ENCODE results near the gene DENND2A.
"Not testable (repeated sequence)": the region's sequence is repeated elsewhere in the genome, so short reads cannot be mapped to it uniquely, and the experiment has no call there.

Gene DENND2A

GRCh38 chr7:140640727-140641523 lies at the start of gene DENND2A:
Gene DENND2A, minus strand, starts transcription at chr7:140640813. Its CDS starts 38,416 bp downstream, at chr7:140602397.
- no peak for DNase-seq (ENCODE audit: low read depth in 2 of 2)

- DNase-seq (ENCODE audit: low read depth in 2 of 2), result no peak
Observed at GRCh38 chr7:140689199-140690152, 48.9 kb upstream of the DENND2A start.

GRCh38 chr7:140688341-140688740 lies 47.7 kb upstream of the DENND2A start:
- DNase-seq (ENCODE audit: low read depth in 2 of 2), result no peak

GRCh38 chr7:140686921-140687320 lies 46.3 kb upstream of the DENND2A start:
- no peak for DNase-seq (ENCODE audit: low read depth in 2 of 2)

- no peak for DNase-seq (ENCODE audit: low read depth in 2 of 2)
Observed at GRCh38 chr7:140685407-140686087, 44.9 kb upstream of the DENND2A start.

GRCh38 chr7:140684066-140684950 lies 43.7 kb upstream of the DENND2A start:
- no peak for DNase-seq (ENCODE audit: low read depth in 2 of 2)

- DNase-seq (ENCODE audit: low read depth in 2 of 2), result no peak
Observed at GRCh38 chr7:140683657-140684056, 43.0 kb upstream of the DENND2A start.

GRCh38 chr7:140681766-140682165 lies 41.2 kb upstream of the DENND2A start:
- DNase-seq (ENCODE audit: low read depth in 2 of 2), result no peak

GRCh38 chr7:140680886-140681285 lies 40.3 kb upstream of the DENND2A start:
- no peak for DNase-seq (ENCODE audit: low read depth in 2 of 2)

GRCh38 chr7:140679186-140679585 lies 38.6 kb upstream of the DENND2A start:
- no peak for DNase-seq (ENCODE audit: low read depth in 2 of 2)

GRCh38 chr7:140678816-140679130 lies 38.2 kb upstream of the DENND2A start:
- no peak for DNase-seq (ENCODE audit: low read depth in 2 of 2)

GRCh38 chr7:140678081-140678815 lies 37.6 kb upstream of the DENND2A start:
- no peak for DNase-seq (ENCODE audit: low read depth in 2 of 2)

- DNase-seq (ENCODE audit: low read depth in 2 of 2), result no peak
Observed at GRCh38 chr7:140677496-140677895, 36.9 kb upstream of the DENND2A start.

GRCh38 chr7:140676956-140677355 lies 36.3 kb upstream of the DENND2A start:
- not testable (repeated sequence) for DNase-seq (ENCODE audit: low read depth in 2 of 2)

GRCh38 chr7:140676306-140676705 lies 35.7 kb upstream of the DENND2A start:
- no peak for DNase-seq (ENCODE audit: low read depth in 2 of 2)

- DNase-seq (ENCODE audit: low read depth in 2 of 2), result no peak
Observed at GRCh38 chr7:140675726-140676125, 35.1 kb upstream of the DENND2A start.

GRCh38 chr7:140674899-140675701 lies 34.5 kb upstream of the DENND2A start:
- no peak for DNase-seq (ENCODE audit: low read depth in 2 of 2)

- DNase-seq (ENCODE audit: low read depth in 2 of 2), result no peak
Observed at GRCh38 chr7:140674356-140674800, 33.8 kb upstream of the DENND2A start.

- no peak for DNase-seq (ENCODE audit: low read depth in 2 of 2)
Observed at GRCh38 chr7:140673774-140674155, 33.2 kb upstream of the DENND2A start.
